ENCODE data around the gene PRKACG.

Gene PRKACG

DNA sequence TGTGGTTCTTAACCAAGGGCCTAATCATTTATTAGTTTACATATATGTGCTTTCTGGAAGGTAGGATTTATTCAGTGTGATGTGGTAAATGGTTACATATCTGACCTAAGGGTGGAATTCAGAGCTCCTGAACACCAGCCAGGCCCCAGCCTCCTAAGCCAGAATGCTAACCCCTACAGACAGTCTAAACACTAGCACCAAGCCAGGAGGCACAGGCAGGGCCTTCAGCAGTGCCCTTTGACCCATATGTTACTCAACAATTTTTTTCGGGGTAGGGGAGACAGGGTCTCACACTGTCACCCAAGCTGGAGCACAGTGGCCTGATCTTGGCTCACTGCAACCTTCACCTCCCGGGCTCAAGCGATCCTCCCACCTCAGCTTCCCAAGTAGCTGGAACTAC lies 40.3 kb downstream of the PRKACG start:
- Histone ChIP-seq H3K27ac (ENCODE audit: low read depth, low read length) (no peak overlapping the region), H3K4me3 (ENCODE audit: low read length) (no peak overlapping the region), H4K20me1 (ENCODE audit: control insufficient read depth, insufficient read depth, low read depth, low read length) (no peaks in the 10 kb centered on the region), H3K4me2 (ENCODE audit: low read length) (no peak overlapping the region), H3K79me2 (ENCODE audit: control insufficient read depth, low read length) (no peaks in the 10 kb centered on the region), H3F3A (ENCODE audit: control insufficient read depth, insufficient read depth) (no peaks in the 10 kb centered on the region), H3K9me2 (replicated peaks; ENCODE audit: control insufficient read depth, low read length) (no peaks in the 10 kb centered on the region), H3K4me1 (ENCODE audit: control insufficient read depth, low read length) (0 out of 2 replicates have a peak, but pooled peaks cover 5% of the 10 kb centered on the region), H3K27me3 (ENCODE audit: control insufficient read depth, low read length) (no peaks in the 10 kb centered on the region), H3K36me3 (ENCODE audit: control insufficient read depth, low read length) (no peaks in the 10 kb centered on the region), H3K9me3 (ENCODE audit: control insufficient read depth, insufficient read depth, low read length) (no peaks in the 10 kb centered on the region)
- no peak for TF ChIP-seq EZH2phosphoT487 (IDR thresholded peaks at IDR 0.05; ENCODE audit: borderline replicate concordance, low read length)
- TF ChIP-seq, protein P1, sequence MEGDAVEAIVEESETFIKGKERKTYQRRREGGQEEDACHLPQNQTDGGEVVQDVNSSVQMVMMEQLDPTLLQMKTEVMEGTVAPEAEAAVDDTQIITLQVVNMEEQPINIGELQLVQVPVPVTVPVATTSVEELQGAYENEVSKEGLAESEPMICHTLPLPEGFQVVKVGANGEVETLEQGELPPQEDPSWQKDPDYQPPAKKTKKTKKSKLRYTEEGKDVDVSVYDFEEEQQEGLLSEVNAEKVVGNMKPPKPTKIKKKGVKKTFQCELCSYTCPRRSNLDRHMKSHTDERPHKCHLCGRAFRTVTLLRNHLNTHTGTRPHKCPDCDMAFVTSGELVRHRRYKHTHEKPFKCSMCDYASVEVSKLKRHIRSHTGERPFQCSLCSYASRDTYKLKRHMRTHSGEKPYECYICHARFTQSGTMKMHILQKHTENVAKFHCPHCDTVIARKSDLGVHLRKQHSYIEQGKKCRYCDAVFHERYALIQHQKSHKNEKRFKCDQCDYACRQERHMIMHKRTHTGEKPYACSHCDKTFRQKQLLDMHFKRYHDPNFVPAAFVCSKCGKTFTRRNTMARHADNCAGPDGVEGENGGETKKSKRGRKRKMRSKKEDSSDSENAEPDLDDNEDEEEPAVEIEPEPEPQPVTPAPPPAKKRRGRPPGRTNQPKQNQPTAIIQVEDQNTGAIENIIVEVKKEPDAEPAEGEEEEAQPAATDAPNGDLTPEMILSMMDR (IDR thresholded peaks at IDR 0.05; ENCODE audit: low read depth, low read length, poor library complexity, severe bottlenecking): no peak

DNA sequence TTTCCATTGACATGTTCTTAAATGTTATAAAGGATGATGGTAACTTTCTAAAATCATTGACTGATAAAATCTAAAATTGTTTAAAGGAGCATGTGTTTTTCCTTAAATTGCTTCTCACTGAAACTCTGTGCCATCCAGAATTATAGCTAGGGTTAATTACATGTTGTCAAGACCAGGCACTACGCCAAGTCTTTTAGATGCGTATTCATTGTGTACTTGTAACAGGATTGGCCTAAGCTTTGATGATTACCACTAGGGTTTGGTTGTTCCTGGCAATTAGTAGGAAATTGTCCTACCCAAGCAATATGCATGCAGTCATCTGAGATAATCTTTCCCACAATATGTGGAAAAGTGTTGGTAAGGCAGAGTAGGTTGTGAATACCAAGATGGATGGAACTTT lies 43.8 kb downstream of the PRKACG start:
- Histone ChIP-seq H3K9me2 (replicated peaks; ENCODE audit: control insufficient read depth, low read length) (no peaks in the 10 kb centered on the region), H3K27ac (ENCODE audit: low read depth, low read length) (no peak overlapping the region)

DNA sequence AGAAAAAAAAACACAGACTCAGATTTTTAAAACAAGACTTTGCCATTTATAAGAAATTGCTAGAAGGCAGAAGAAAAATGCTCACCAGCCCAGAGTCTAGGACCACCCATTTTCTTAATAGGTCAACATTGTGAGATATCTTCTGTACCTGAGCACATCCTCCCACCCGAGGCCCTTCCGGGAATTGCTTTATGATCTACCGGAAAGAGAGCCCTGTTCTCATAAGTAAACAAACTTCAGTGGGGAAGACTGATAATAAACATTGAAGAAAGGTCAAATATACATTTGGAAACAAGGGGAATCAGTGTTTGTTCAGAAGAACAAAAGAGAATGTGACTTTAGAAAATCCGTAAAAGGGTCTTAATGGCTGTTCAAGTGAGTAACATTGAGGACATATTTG lies 44.4 kb downstream of the PRKACG start:
- H3F3A ChIP-seq (ENCODE audit: control insufficient read depth, insufficient read depth): no peaks in the 10 kb centered on the region
- H3K4me2 ChIP-seq (ENCODE audit: low read length): no peak overlapping the region
- H3K9me3 ChIP-seq (ENCODE audit: control insufficient read depth, insufficient read depth, low read length): no peaks in the 10 kb centered on the region
- peaks cover 10% of the 10 kb centered on the region for H3K4me1 ChIP-seq (ENCODE audit: control insufficient read depth, low read length)
- no peaks in the 10 kb centered on the region for H3K79me2 ChIP-seq (ENCODE audit: control insufficient read depth, low read length)
- no peaks in the 10 kb centered on the region for H3K9me2 ChIP-seq (replicated peaks; ENCODE audit: control insufficient read depth, low read length)
- no peak overlapping the region for H3K4me3 ChIP-seq (ENCODE audit: low read length)
- no peak overlapping the region for H3K27ac ChIP-seq (ENCODE audit: low read depth, low read length)
- no peaks in the 10 kb centered on the region for H3K27me3 ChIP-seq (ENCODE audit: control insufficient read depth, low read length)
- H3K36me3 ChIP-seq (ENCODE audit: control insufficient read depth, low read length): no peaks in the 10 kb centered on the region
- no peaks in the 10 kb centered on the region for H4K20me1 ChIP-seq (ENCODE audit: control insufficient read depth, insufficient read depth, low read depth, low read length)
- no peak for TF ChIP-seq EZH2phosphoT487 (IDR thresholded peaks at IDR 0.05; ENCODE audit: borderline replicate concordance, low read length)

More for the DNA sequence above, 43.8 kb downstream of the PRKACG start:
- Histone ChIP-seq H4K20me1 (ENCODE audit: control insufficient read depth, insufficient read depth, low read depth, low read length) (no peaks in the 10 kb centered on the region), H3F3A (ENCODE audit: control insufficient read depth, insufficient read depth) (no peaks in the 10 kb centered on the region), H3K79me2 (ENCODE audit: control insufficient read depth, low read length) (no peaks in the 10 kb centered on the region), H3K4me2 (ENCODE audit: low read length) (no peak overlapping the region), H3K36me3 (ENCODE audit: control insufficient read depth, low read length) (no peaks in the 10 kb centered on the region), H3K4me1 (ENCODE audit: control insufficient read depth, low read length) (peaks cover 10% of the 10 kb centered on the region), H3K27me3 (ENCODE audit: control insufficient read depth, low read length) (no peaks in the 10 kb centered on the region), H3K4me3 (ENCODE audit: low read length) (no peak overlapping the region), H3K9me3 (ENCODE audit: control insufficient read depth, insufficient read depth, low read length) (no peaks in the 10 kb centered on the region)
- TF ChIP-seq EZH2phosphoT487 (IDR thresholded peaks at IDR 0.05; ENCODE audit: borderline replicate concordance, low read length): no peak
- TF ChIP-seq, protein P1 (IDR thresholded peaks at IDR 0.05; ENCODE audit: low read depth, low read length, poor library complexity, severe bottlenecking): no peak

DNA sequence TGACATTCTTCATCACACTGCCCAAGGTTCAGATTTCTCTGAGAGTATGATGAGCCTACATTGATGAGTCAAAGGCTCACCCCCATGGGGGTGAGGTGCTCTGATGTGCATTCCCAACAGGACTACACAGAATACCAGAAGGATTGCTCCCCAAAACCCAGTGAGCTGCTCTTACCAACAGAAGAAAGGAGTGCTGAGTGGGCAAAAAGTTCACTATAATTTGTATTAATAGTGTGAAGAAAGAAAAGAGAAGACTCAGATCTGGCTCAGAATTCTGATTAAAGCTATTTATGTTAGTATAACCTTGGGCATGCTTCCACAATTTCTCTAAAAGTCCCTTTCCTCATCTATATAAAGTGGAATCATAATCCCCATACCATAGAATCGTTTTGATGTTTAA lies 46.1 kb downstream of the PRKACG start:
- Histone ChIP-seq H3K4me3 (ENCODE audit: low read length) (no peak overlapping the region), H3K27ac (ENCODE audit: low read depth, low read length) (no peak overlapping the region), H3K4me2 (ENCODE audit: low read length) (no peak overlapping the region), H3K79me2 (ENCODE audit: control insufficient read depth, low read length) (no peaks in the 10 kb centered on the region), H3F3A (ENCODE audit: control insufficient read depth, insufficient read depth) (no peaks in the 10 kb centered on the region), H3K9me2 (replicated peaks; ENCODE audit: control insufficient read depth, low read length) (no peaks in the 10 kb centered on the region), H3K27me3 (ENCODE audit: control insufficient read depth, low read length) (no peaks in the 10 kb centered on the region), H3K9me3 (ENCODE audit: control insufficient read depth, insufficient read depth, low read length) (no peaks in the 10 kb centered on the region), H4K20me1 (ENCODE audit: control insufficient read depth, insufficient read depth, low read depth, low read length) (no peaks in the 10 kb centered on the region), H3K36me3 (ENCODE audit: control insufficient read depth, low read length) (no peaks in the 10 kb centered on the region), H3K4me1 (ENCODE audit: control insufficient read depth, low read length) (peaks cover 5% of the 10 kb centered on the region)
- TF ChIP-seq, protein P1 (IDR thresholded peaks at IDR 0.05; ENCODE audit: low read depth, low read length, poor library complexity, severe bottlenecking): no peak
- TF ChIP-seq EZH2phosphoT487 (IDR thresholded peaks at IDR 0.05; ENCODE audit: borderline replicate concordance, low read length): no peak

All from DOHH2 (cell line).